ENCODE measurements around the gene TAB2. TPM values are rescaled to one million over a fixed set of nuclear protein-coding genes. Genes with fewer than 3 reads are reported as not detected.

Gene TAB2
- total and polyA plus RNA-seq, 4 experiments from 2014 or later = 27.0 to 116 (median 68.4) TPM

GRCh38 chr6:149366267-149366921 lies 48.9 kb downstream of the TAB2 start:
- intact Hi-C loops (cut with micrococcal nuclease) = loop anchor here (1.0 to 2.0 kb wide), 2 partner anchors 14 to 132 kb away; no protein-coding TSS in a partner anchor
- Histone ChIP-seq H3K4me3 (ENCODE audit: low read length in 2 of 2) (no peak overlapping the region), H3K27ac (ENCODE audit: low read depth, low read length) (peak overlapping the region; percentile 31), H3K27me3 (ENCODE audit: insufficient read depth, low read length) (no peaks in the 10 kb centered on the region), H3K4me1 (ENCODE audit: insufficient read depth, low read length) (peaks cover 93% of the 10 kb centered on the region), H3K36me3 (ENCODE audit: insufficient read depth, low read length) (peaks cover 11% of the 10 kb centered on the region), H3K9me3 (ENCODE audit: control insufficient read depth in 1 of 2, low read length in 2 of 2) (no peaks in the 10 kb centered on the region)
- peaks cover 30 to 42% (median 37%) of the 10 kb centered on the region in 4 donors for H3K4me1 Mint-ChIP-seq
- no peak overlapping the region for H3K4me3 Mint-ChIP-seq
- H3K9me3 Mint-ChIP-seq = peaks cover 0 to 7% (median 2%) of the 10 kb centered on the region in 8 donors
- peaks cover 22% of the 10 kb centered on the region in 2 donors for H3K36me3 Mint-ChIP-seq
- no peak overlapping the region for H3K27ac Mint-ChIP-seq
- H3K27me3 Mint-ChIP-seq = no peaks in the 10 kb centered on the region
- CTCF ChIA-PET (ENCODE audit: partially characterized antibody) = interaction anchor here (0.9 kb wide), 1 partner anchor 16 kb away, joined by 3 read pairs; no protein-coding TSS in a partner anchor
- peak in 4 of 5 donors; percentile 43 to 65 (median 50) for DNase-seq
- POLR2A ChIA-PET (ENCODE audit: partially characterized antibody) = interaction anchor here (0.5 to 1.4 kb wide), 9 partner anchors 17 to 335 kb away, joined by 3 to 8 read pairs (median 4); partner anchors contain the start of gene TAB2

GRCh38 chr6:149368065-149368464 lies 50.6 kb downstream of the TAB2 start:
- CTCF ChIA-PET (ENCODE audit: partially characterized antibody) = interaction anchor here (1.2 kb wide), 1 partner anchor 18 kb away, joined by 4 read pairs; no protein-coding TSS in a partner anchor
- POLR2A ChIA-PET (ENCODE audit: partially characterized antibody) = interaction anchor here (1.2 kb wide), 1 partner anchor 30 kb away, joined by 4 read pairs; no protein-coding TSS in a partner anchor

GRCh38 chr6:149371154-149371553 lies 53.6 kb downstream of the TAB2 start:
- H3K4me3 Mint-ChIP-seq = peak overlapping the region in 5 of 8 donors; percentile 2 to 30 (median 12)
- Histone ChIP-seq H3K4me3 (ENCODE audit: low read length in 2 of 2) (no peak overlapping the region), H3K4me1 (ENCODE audit: insufficient read depth, low read length) (peaks cover 88% of the 10 kb centered on the region), H3K27me3 (ENCODE audit: insufficient read depth, low read length) (no peaks in the 10 kb centered on the region), H3K9me3 (ENCODE audit: control insufficient read depth in 1 of 2, low read length in 2 of 2) (no peaks in the 10 kb centered on the region), H3K36me3 (ENCODE audit: insufficient read depth, low read length) (peaks cover 11% of the 10 kb centered on the region), H3K27ac (ENCODE audit: low read depth, low read length) (no peak overlapping the region)
- H3K27me3 Mint-ChIP-seq = no peaks in the 10 kb centered on the region
- CTCF ChIA-PET (ENCODE audit: partially characterized antibody) = interaction anchor here (1.7 kb wide), 1 partner anchor 61 kb away, joined by 5 read pairs; no protein-coding TSS in a partner anchor
- H3K36me3 Mint-ChIP-seq = peaks cover 29 to 37% of the 10 kb centered on the region in 2 donors
- POLR2A ChIA-PET (ENCODE audit: partially characterized antibody) = no interaction called here
- H3K27ac Mint-ChIP-seq = peak overlapping the region in 4 of 7 donors; percentile 1 to 83 (median 48)
- DNase-seq = no peak
- peaks cover 34 to 54% (median 45%) of the 10 kb centered on the region in 4 donors for H3K4me1 Mint-ChIP-seq
- no peaks in the 10 kb centered on the region for H3K9me3 Mint-ChIP-seq
- intact Hi-C loops (cut with micrococcal nuclease) = no loop called here

More at GRCh38 chr6:149368065-149368464, 50.6 kb downstream of the TAB2 start:
- intact Hi-C loops (cut with micrococcal nuclease) = no loop called here
- peaks cover 22% of the 10 kb centered on the region in 2 donors for H3K36me3 Mint-ChIP-seq
- peaks cover 27 to 36% (median 32%) of the 10 kb centered on the region in 4 donors for H3K4me1 Mint-ChIP-seq
- H3K4me3 ChIP-seq (ENCODE audit: low read length in 2 of 2) = no peak overlapping the region
- H3K9me3 ChIP-seq (ENCODE audit: control insufficient read depth in 1 of 2, low read length in 2 of 2) = no peaks in the 10 kb centered on the region
- peaks cover 11% of the 10 kb centered on the region for H3K36me3 ChIP-seq (ENCODE audit: insufficient read depth, low read length)
- H3K27ac ChIP-seq (ENCODE audit: low read depth, low read length) = no peak overlapping the region
- H3K27me3 Mint-ChIP-seq = no peaks in the 10 kb centered on the region
- no peaks in the 10 kb centered on the region for H3K9me3 Mint-ChIP-seq
- H3K4me1 ChIP-seq (ENCODE audit: insufficient read depth, low read length) = peaks cover 91% of the 10 kb centered on the region
- DNase-seq = no peak
- no peak overlapping the region for H3K4me3 Mint-ChIP-seq
- H3K27me3 ChIP-seq (ENCODE audit: insufficient read depth, low read length) = no peaks in the 10 kb centered on the region
- H3K27ac Mint-ChIP-seq = no peak overlapping the region

- intact Hi-C loops (cut with micrococcal nuclease) = loop anchor here (2.0 kb wide), 1 partner anchor 15 kb away; no protein-coding TSS in a partner anchor
- POLR2A ChIA-PET (ENCODE audit: partially characterized antibody) = interaction anchor here (0.7 kb wide), 1 partner anchor 167 kb away, joined by 3 read pairs; no protein-coding TSS in a partner anchor
Measured at GRCh38 chr6:149372062-149372461, 54.5 kb downstream of the TAB2 start.

GRCh38 chr6:149373511-149373910 lies 56.0 kb downstream of the TAB2 start:
- Mint-ChIP-seq H3K27ac (peak overlapping the region in 4 of 7 donors; percentile 12 to 64 (median 58)), H3K4me1 (peaks cover 41 to 66% (median 53%) of the 10 kb centered on the region in 4 donors), H3K4me3 (peak overlapping the region in 4 of 8 donors; percentile 6 to 22 (median 18)), H3K27me3 (no peaks in the 10 kb centered on the region), H3K9me3 (peaks cover 0 to 2% (median 0%) of the 10 kb centered on the region in 8 donors), H3K36me3 (peaks cover 44 to 51% of the 10 kb centered on the region in 2 donors)
- POLR2A ChIA-PET (ENCODE audit: partially characterized antibody) = interaction anchor here (1.1 kb wide), 1 partner anchor 56 kb away, joined by 3 read pairs; the partner anchor contains the start of gene TAB2
- H3K36me3 ChIP-seq (ENCODE audit: insufficient read depth, low read length) = peaks cover 20% of the 10 kb centered on the region
- no peaks in the 10 kb centered on the region for H3K27me3 ChIP-seq (ENCODE audit: insufficient read depth, low read length)
- peaks cover 70% of the 10 kb centered on the region for H3K4me1 ChIP-seq (ENCODE audit: insufficient read depth, low read length)
- H3K27ac ChIP-seq (ENCODE audit: low read depth, low read length) = no peak overlapping the region
- CTCF ChIA-PET (ENCODE audit: partially characterized antibody) = interaction anchor here (1.4 kb wide), 1 partner anchor 282 kb away, joined by 3 read pairs; no protein-coding TSS in a partner anchor
- no peak for DNase-seq
- H3K9me3 ChIP-seq (ENCODE audit: control insufficient read depth in 1 of 2, low read length in 2 of 2) = no peaks in the 10 kb centered on the region
- no peak overlapping the region for H3K4me3 ChIP-seq (ENCODE audit: low read length in 2 of 2)
- intact Hi-C loops (cut with micrococcal nuclease) = loop anchor here (2.0 kb wide), 1 partner anchor 13 kb away; no protein-coding TSS in a partner anchor

More at GRCh38 chr6:149372062-149372461, 54.5 kb downstream of the TAB2 start:
- Histone ChIP-seq H3K9me3 (ENCODE audit: control insufficient read depth in 1 of 2, low read length in 2 of 2) (no peaks in the 10 kb centered on the region), H3K27me3 (ENCODE audit: insufficient read depth, low read length) (no peaks in the 10 kb centered on the region), H3K27ac (ENCODE audit: low read depth, low read length) (no peak overlapping the region), H3K36me3 (ENCODE audit: insufficient read depth, low read length) (peaks cover 11% of the 10 kb centered on the region), H3K4me1 (ENCODE audit: insufficient read depth, low read length) (peaks cover 85% of the 10 kb centered on the region), H3K4me3 (ENCODE audit: low read length in 2 of 2) (no peak overlapping the region)
- peaks cover 35 to 44% of the 10 kb centered on the region in 2 donors for H3K36me3 Mint-ChIP-seq
- CTCF ChIA-PET (ENCODE audit: partially characterized antibody) = interaction anchor here (0.9 kb wide), 1 partner anchor 16 kb away, joined by 3 read pairs; no protein-coding TSS in a partner anchor
- H3K27me3 Mint-ChIP-seq = no peaks in the 10 kb centered on the region
- no peak for DNase-seq
- H3K9me3 Mint-ChIP-seq = no peaks in the 10 kb centered on the region
- no peak overlapping the region for H3K27ac Mint-ChIP-seq
- peak overlapping the region in 1 of 8 donors; percentile 26 for H3K4me3 Mint-ChIP-seq
- H3K4me1 Mint-ChIP-seq = peaks cover 38 to 60% (median 50%) of the 10 kb centered on the region in 4 donors

- Histone ChIP-seq H3K9me3 (ENCODE audit: control insufficient read depth in 1 of 2, low read length in 2 of 2) (no peaks in the 10 kb centered on the region), H3K4me3 (ENCODE audit: low read length in 2 of 2) (no peak overlapping the region), H3K36me3 (ENCODE audit: insufficient read depth, low read length) (peaks cover 40% of the 10 kb centered on the region), H3K4me1 (ENCODE audit: insufficient read depth, low read length) (peaks cover 24% of the 10 kb centered on the region), H3K27me3 (ENCODE audit: insufficient read depth, low read length) (no peaks in the 10 kb centered on the region), H3K27ac (ENCODE audit: low read depth, low read length) (no peak overlapping the region)
- POLR2A ChIA-PET (ENCODE audit: partially characterized antibody) = no interaction called here
- H3K27ac Mint-ChIP-seq = peak overlapping the region in 2 of 7 donors; percentile 41 to 69
- no peaks in the 10 kb centered on the region for H3K27me3 Mint-ChIP-seq
- H3K36me3 Mint-ChIP-seq = peaks cover 62 to 72% of the 10 kb centered on the region in 2 donors
- intact Hi-C loops (cut with micrococcal nuclease) = no loop called here
- CTCF ChIA-PET (ENCODE audit: partially characterized antibody) = no interaction called here
- peaks cover 30 to 68% (median 49%) of the 10 kb centered on the region in 4 donors for H3K4me1 Mint-ChIP-seq
- no peak for DNase-seq
- no peak overlapping the region for H3K4me3 Mint-ChIP-seq
- peaks cover 0 to 2% (median 0%) of the 10 kb centered on the region in 8 donors for H3K9me3 Mint-ChIP-seq
Measured at GRCh38 chr6:149379977-149380376, 62.5 kb downstream of the TAB2 start.

GRCh38 chr6:149380523-149380922 lies 63.0 kb downstream of the TAB2 start:
- Mint-ChIP-seq H3K27ac (peak overlapping the region in 1 of 7 donors; percentile 6), H3K36me3 (peaks cover 60 to 77% of the 10 kb centered on the region in 2 donors), H3K4me1 (peaks cover 26 to 67% (median 44%) of the 10 kb centered on the region in 4 donors), H3K27me3 (no peaks in the 10 kb centered on the region), H3K9me3 (peaks cover 0 to 2% (median 0%) of the 10 kb centered on the region in 8 donors), H3K4me3 (no peak overlapping the region)
- Histone ChIP-seq H3K36me3 (ENCODE audit: insufficient read depth, low read length) (peaks cover 40% of the 10 kb centered on the region), H3K27me3 (ENCODE audit: insufficient read depth, low read length) (no peaks in the 10 kb centered on the region), H3K4me1 (ENCODE audit: insufficient read depth, low read length) (peaks cover 25% of the 10 kb centered on the region), H3K9me3 (ENCODE audit: control insufficient read depth in 1 of 2, low read length in 2 of 2) (no peaks in the 10 kb centered on the region), H3K4me3 (ENCODE audit: low read length in 2 of 2) (no peak overlapping the region), H3K27ac (ENCODE audit: low read depth, low read length) (no peak overlapping the region)
- CTCF ChIA-PET (ENCODE audit: partially characterized antibody) = no interaction called here
- intact Hi-C loops (cut with micrococcal nuclease) = no loop called here
- no peak for DNase-seq
- POLR2A ChIA-PET (ENCODE audit: partially characterized antibody) = interaction anchor here (0.5 kb wide), 1 partner anchor 9 kb away, joined by 4 read pairs; no protein-coding TSS in a partner anchor
